Measurements from ENCODE around the gene RASSF3.

GRCh38 chr12:64709429-64709828 is 99.1 kb downstream of the RASSF3 start:
- TF ChIP-seq CTCF (IDR thresholded peaks at IDR 0.05 in 2 of 3, conservative IDR thresholded peaks at IDR 0.05 in 1 of 3; ENCODE audit: control insufficient read depth in 2 of 3, extremely low read depth in 1 of 3, insufficient read depth in 1 of 3, low read depth in 3 of 3, low read length in 3 of 3) (no peak), SPI1 (IDR thresholded peaks at IDR 0.05; ENCODE audit: borderline replicate concordance, insufficient read depth, low read depth, low read length) (no peak), REST (IDR thresholded peaks at IDR 0.05; ENCODE audit: low read depth, low read length) (no peak), POLR2AphosphoS5 (IDR thresholded peaks at IDR 0.05; ENCODE audit: low read length) (no peak), TBL1XR1 (IDR thresholded peaks at IDR 0.05; ENCODE audit: low read depth, low read length) (no peak), SIN3A (IDR thresholded peaks at IDR 0.05; ENCODE audit: low read depth, low read length) (no peak)
